Ishikawa (cell line): ENCODE measurements around the gene MAGT1.

ENCODE experiments used
- CEBPB ChIP-seq: IDR thresholded peaks from 2 replicates; pipeline ENCODE4 v1.6.1; 2012
- CREB1 ChIP-seq: IDR thresholded peaks from 2 replicates; pipeline ENCODE4 v1.6.1; 2012; ENCODE audit warnings: low read depth
- EGR1 ChIP-seq: IDR thresholded peaks from 2 replicates; pipeline ENCODE4 v1.6.1; 2012
- EP300 ChIP-seq: IDR thresholded peaks from 2 replicates; pipeline ENCODE4 v1.6.1; 2012; ENCODE audit warnings: borderline replicate concordance
- FOXM1 ChIP-seq: IDR thresholded peaks from 2 replicates; pipeline ENCODE4 v1.6.1; 2012; ENCODE audit warnings: low read depth, borderline replicate concordance
- MAX ChIP-seq: IDR thresholded peaks from 2 replicates; pipeline ENCODE4 v1.6.1; 2012
- NFIC ChIP-seq: IDR thresholded peaks from 2 replicates; pipeline ENCODE4 v1.6.1; 2012
- RAD21 ChIP-seq: IDR thresholded peaks from 2 replicates; pipeline ENCODE4 v1.6.1; 2012; ENCODE audit warnings: low read depth
- REST ChIP-seq: IDR thresholded peaks from 2 replicates; pipeline ENCODE4 v1.6.1; 2012; ENCODE audit warnings: low read depth, mild to moderate bottlenecking
- TAF1 ChIP-seq: IDR thresholded peaks from 2 replicates; pipeline ENCODE4 v1.6.1; 2012; ENCODE audit warnings: low read depth, mild to moderate bottlenecking
- TCF12 ChIP-seq: IDR thresholded peaks from 2 replicates; pipeline ENCODE4 v1.6.1; 2012; ENCODE audit warnings: low read depth
- TEAD4 ChIP-seq: IDR thresholded peaks from 2 replicates; pipeline ENCODE4 v1.6.1; 2012
- USF1 ChIP-seq: IDR thresholded peaks from 2 replicates; pipeline ENCODE4 v1.6.1; 2012
- YY1 ChIP-seq: IDR thresholded peaks from 2 replicates; pipeline ENCODE4 v1.6.1; 2012; ENCODE audit warnings: low read depth
- ZBTB7A ChIP-seq: IDR thresholded peaks from 2 replicates; pipeline ENCODE4 v1.6.1; 2012; ENCODE audit warnings: low read depth

The MAGT1 gene

GRCh38 chrX:77820091-77820727 lies 75.0 kb downstream of the MAGT1 start:
- TF ChIP-seq CREB1: no peak
- TF ChIP-seq EP300: no peak
- no peak for TF ChIP-seq YY1

GRCh38 chrX:77814210-77814609 lies 81.0 kb downstream of the MAGT1 start:
- TF ChIP-seq ZBTB7A (no peak), CEBPB (no peak), REST (no peak), USF1 (no peak), YY1 (no peak), EGR1 (no peak), FOXM1 (no peak), RAD21 (no peak), TEAD4 (no peak), TCF12 (no peak), TAF1 (no peak), CREB1 (no peak), MAX (no peak), NFIC (no peak), EP300 (no peak)

GRCh38 chrX:77802201-77802600 lies 93.0 kb downstream of the MAGT1 start:
- no peak for TF ChIP-seq CREB1
- no peak for TF ChIP-seq EGR1
- no peak for TF ChIP-seq NFIC
- no peak for TF ChIP-seq RAD21
- no peak for TF ChIP-seq TAF1
- TF ChIP-seq TEAD4: no peak
- no peak for TF ChIP-seq MAX

- TF ChIP-seq FOXM1 (no peak), TAF1 (no peak), YY1 (no peak), CEBPB (0 out of 2 replicates have a peak, but pooled peaks have one; percentile 40)
These were observed 100.1 kb downstream of the MAGT1 start for GRCh38 chrX:77795124-77795523.

- TF ChIP-seq YY1: no peak
These were observed 101.3 kb downstream of the MAGT1 start for GRCh38 chrX:77793946-77794345.

GRCh38 chrX:77788050-77788449 lies 107.2 kb downstream of the MAGT1 start:
- TF ChIP-seq MAX (no peak), TEAD4 (no peak), EGR1 (no peak), FOXM1 (no peak), CREB1 (no peak), RAD21 (no peak), TCF12 (no peak), ZBTB7A (no peak), NFIC (no peak), REST (no peak), CEBPB (no peak), TAF1 (no peak), EP300 (no peak)

GRCh38 chrX:77786365-77786680 lies 108.9 kb downstream of the MAGT1 start:
- TF ChIP-seq ZBTB7A: no peak
- no peak for TF ChIP-seq FOXM1
- TF ChIP-seq EGR1: no peak
- TF ChIP-seq EP300: 0 out of 2 replicates have a peak, but pooled peaks have one; percentile 1
- no peak for TF ChIP-seq CEBPB
- no peak for TF ChIP-seq MAX
